Pancreas (tissue), 10 donors: ENCODE data around the gene UBASH3A. TPM values are rescaled to one million over a fixed set of nuclear protein-coding genes. Genes with fewer than 3 reads are reported as not detected.

Source experiments
- ATAC-seq, 4 donors: fragments of 200-7000 bp; cut with Tn5 transposase; one replicate each; pipeline versions ENCODE4 v1.8.0 to v1.9.1; 2020; ENCODE audit warnings: mild to moderate bottlenecking in 4 of 4, moderate library complexity in 4 of 4
- DNase-seq, 6 donors: peaks; one replicate each; pipeline ENCODE4 v3.0.0-alpha.2; 2020
- FAIRE-seq: peaks from 2 replicates; lab custom pipeline; 2012; peaks lifted over from hg19 to GRCh38; lab: Jason Lieb, UNC
- H3K27ac ChIP-seq, 4 donors: fragments of 200-600 bp; sonication (generic); 1 replicate in 3 of 4; 2 replicates in 1 of 4; pipeline versions ENCODE4 v1.5.0 to v1.8.0; 2020
- H3K27me3 ChIP-seq, 4 donors: fragments of 200-600 bp; one replicate each; pipeline ENCODE4 v1.8.0; 2021
- H3K36me3 ChIP-seq, 3 donors: fragments of 200-600 bp; sonication (generic) in 1 of 3; one replicate each; pipeline versions ENCODE4 v1.5.0 to v1.8.0; 2020 to 2021
- H3K4me1 ChIP-seq, 3 donors: fragments of 200-600 bp; one replicate each; pipeline ENCODE4 v1.8.0; 2021
- H3K4me3 ChIP-seq, 4 donors: fragments of 200-600 bp; sonication (generic) in 2 of 4; one replicate each; pipeline versions ENCODE4 v1.5.0 to v1.8.0; 2020 to 2021
- H3K9me3 ChIP-seq, 4 donors: fragments of 200-600 bp; one replicate each; pipeline ENCODE4 v1.8.0; 2021
- WGBS, 2 donors: extraction: QIAGEN DNeasy Blood & Tissue Kit; methylation state at CpG; one replicate each; pipeline ENCODE4 v1.1.7; 2013; 5-methylcytosine and 5-hydroxymethylcytosine counted together
- intact Hi-C, 3 donors: fragments of 100-400 bp; cut with DNase I; formaldehyde crosslinking; loops; one replicate each; pipeline versions ENCODE4 v1.11.1 to v1.14.2; 2022
- polyA plus RNA-seq, 2 donors: library from polyadenylated mRNA; stranded (reverse); fragments of 200-250 nt; gene quantifications; one replicate each; pipeline ENCODE4 v1.2.3, GENCODE V29; 2013
- total RNA-seq, 6 donors: library from RNA; stranded (reverse); fragmentation: NEBNext Ultra II Directional in 4 of 6; extraction: Animal tissue kit (Norgen Biotek cat#: 25700) in 4 of 6; gene quantifications; one replicate each; pipeline versions ENCODE4 v1.2.1 to v1.2.4, GENCODE V29; 2021 to 2023
- TF ChIP-seq, protein P1 (sequence below), 4 donors: fragments of 200-600 bp; sonication (generic) in 3 of 4; IDR thresholded peaks; one replicate each; pipeline versions ENCODE4 v1.5.0 to v1.8.0; 2021; ENCODE audit warnings: antibody characterized with exemption in 4 of 4
- donor health status: healthy with polysubstance abuse.
- donor health status: DM: no; HTN: no; CAD: no; lungs with moderate emphysema.
- donor health status: DM: no; HTN: no; CAD: no.
- donor health status: control.
- donor health status: control.
- donor health status: Bipolar disorder and iron deficiency.
- donor health status: DM: yes; HTN: yes; CAD: no.
- donor health status: DM: no; HTN: no; CAD: no.
- donor health status: DM: no; HTN: no; CAD: no.
- donor health status: DM: yes; HTN: yes; CAD: no.

Gene UBASH3A
- total and polyA plus RNA-seq, 8 donors, result 0.15 to 0.40 (median 0.32) TPM; not detected in 1

DNA sequence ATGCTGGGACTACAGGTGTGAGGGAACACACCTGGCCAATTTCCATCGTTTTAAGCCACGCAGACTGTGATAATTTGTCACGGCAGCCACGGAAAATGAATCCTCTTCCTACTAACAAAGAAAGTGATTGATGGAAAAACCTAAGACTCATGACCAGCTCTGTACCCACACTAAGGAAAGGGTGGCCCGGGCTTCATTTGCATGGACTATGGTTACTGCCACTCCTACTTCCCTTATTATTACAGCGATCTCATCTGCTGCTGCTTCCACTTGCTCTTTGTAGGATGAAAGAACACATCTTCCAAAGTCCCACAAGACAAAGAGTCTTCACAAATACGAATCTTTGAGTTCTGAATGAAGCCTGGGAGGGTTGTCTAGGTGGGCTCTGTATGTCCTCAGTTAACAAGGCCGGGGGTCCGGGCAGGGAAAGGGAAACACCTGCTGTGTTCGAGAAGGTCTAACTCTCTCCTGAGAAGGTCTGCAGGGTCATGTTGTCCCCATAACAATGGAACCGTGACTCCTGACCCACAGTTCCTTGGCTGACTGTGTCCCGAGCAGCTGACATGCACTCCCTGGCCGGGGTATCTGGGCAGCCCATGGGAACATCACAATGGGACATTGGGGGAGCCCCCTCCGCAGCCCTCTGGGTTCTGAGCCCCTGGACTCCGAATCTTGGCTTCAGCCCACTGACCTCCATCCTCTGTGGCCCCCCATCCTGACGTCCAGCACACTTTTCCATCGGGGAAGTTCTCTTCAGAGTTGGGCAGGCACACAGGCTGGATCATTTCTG, 24.1 kb upstream of the UBASH3A start:
- peak in 1 of 6 donors; percentile 51 for DNase-seq
- no peaks in the 10 kb centered on the region for H3K4me1 ChIP-seq
- intact Hi-C loops, result loop anchor here in 1 of 3 donors (10.0 kb wide), 1 partner anchor 55 kb away; no protein-coding TSS in a partner anchor

DNA sequence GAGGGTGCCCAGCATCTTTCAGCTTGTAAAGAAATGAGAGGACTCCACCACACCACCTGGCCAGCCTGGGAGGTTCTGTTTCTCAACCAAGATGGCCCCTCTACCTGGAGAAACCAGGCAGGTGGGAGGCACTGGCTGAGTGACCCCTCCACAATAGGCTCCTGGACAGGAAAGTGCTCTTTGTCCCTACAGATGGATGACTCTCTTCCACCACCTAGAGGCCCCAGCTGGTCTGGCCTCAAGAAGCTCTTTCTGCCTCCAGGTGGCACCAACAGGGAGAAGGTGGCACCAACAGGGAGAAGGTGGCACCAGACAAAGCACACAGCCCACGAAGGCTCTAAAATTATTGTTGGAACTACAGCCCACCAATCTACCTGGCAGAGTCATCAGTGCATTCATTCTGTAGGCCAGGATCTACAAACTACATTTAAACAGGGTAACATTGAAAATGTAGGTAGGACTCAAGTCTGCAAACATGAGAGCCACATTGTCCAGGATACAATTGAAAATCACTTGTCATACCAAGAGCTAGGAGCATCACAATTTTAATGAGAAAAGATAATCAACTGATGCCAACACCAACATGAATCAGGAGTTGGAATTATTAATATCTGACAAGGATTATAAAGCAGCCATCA, 22.2 kb upstream of the UBASH3A start:
- peak; percentile 78 to 94 (median 88) for ATAC-seq
- intact Hi-C loops, result loop anchor here in 1 of 3 donors (10.0 kb wide), 1 partner anchor 57 kb away; no protein-coding TSS in a partner anchor
- no peak overlapping the region for H3K27ac ChIP-seq

More for the DNA sequence above, 24.1 kb upstream of the UBASH3A start:
- ATAC-seq, result no peak
- no peak for FAIRE-seq
- no peak overlapping the region for H3K4me3 ChIP-seq
- no peaks in the 10 kb centered on the region for H3K36me3 ChIP-seq
- TF ChIP-seq, protein P1, sequence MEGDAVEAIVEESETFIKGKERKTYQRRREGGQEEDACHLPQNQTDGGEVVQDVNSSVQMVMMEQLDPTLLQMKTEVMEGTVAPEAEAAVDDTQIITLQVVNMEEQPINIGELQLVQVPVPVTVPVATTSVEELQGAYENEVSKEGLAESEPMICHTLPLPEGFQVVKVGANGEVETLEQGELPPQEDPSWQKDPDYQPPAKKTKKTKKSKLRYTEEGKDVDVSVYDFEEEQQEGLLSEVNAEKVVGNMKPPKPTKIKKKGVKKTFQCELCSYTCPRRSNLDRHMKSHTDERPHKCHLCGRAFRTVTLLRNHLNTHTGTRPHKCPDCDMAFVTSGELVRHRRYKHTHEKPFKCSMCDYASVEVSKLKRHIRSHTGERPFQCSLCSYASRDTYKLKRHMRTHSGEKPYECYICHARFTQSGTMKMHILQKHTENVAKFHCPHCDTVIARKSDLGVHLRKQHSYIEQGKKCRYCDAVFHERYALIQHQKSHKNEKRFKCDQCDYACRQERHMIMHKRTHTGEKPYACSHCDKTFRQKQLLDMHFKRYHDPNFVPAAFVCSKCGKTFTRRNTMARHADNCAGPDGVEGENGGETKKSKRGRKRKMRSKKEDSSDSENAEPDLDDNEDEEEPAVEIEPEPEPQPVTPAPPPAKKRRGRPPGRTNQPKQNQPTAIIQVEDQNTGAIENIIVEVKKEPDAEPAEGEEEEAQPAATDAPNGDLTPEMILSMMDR (IDR thresholded peaks at IDR 0.05), result no peak
- H3K27ac ChIP-seq, result no peak overlapping the region
- H3K27me3 ChIP-seq, result no peaks in the 10 kb centered on the region
- H3K9me3 ChIP-seq, result no peaks in the 10 kb centered on the region
- 70 to 85% methylated on average over 17 of the region's 17 CpGs for WGBS, 2 donors

DNA sequence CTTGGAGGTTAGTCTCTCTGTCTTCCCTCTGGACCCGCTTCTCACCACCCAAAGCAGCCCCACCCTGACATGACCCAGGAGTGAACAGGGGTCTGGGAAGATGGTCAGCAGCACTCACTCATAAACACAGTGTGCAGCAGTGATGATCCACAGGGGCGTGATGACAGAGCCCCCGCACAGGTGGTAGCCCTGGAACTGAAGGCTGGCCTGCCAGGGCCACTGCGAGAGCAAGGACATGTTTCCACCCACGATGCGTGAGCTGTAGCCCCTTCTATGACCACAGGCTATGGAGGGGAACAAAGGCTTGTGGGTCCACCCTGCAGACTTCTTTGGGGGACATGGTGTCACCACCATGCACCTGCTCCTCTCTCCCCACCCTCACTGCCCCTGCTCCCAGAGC, 20.8 kb upstream of the UBASH3A start:
- Histone ChIP-seq H3K27ac (no peak overlapping the region), H3K4me1 (no peaks in the 10 kb centered on the region), H3K36me3 (no peaks in the 10 kb centered on the region), H3K9me3 (no peaks in the 10 kb centered on the region), H3K4me3 (no peak overlapping the region), H3K27me3 (no peaks in the 10 kb centered on the region)
- TF ChIP-seq, protein P1 (IDR thresholded peaks at IDR 0.05), result no peak
- peak in 1 of 6 donors; percentile 8 for DNase-seq
- WGBS, 2 donors, result 74 to 93% methylated on average over 6 of the region's 6 CpGs
- intact Hi-C loops, result loop anchor here in 1 of 3 donors (10.0 kb wide), 1 partner anchor 58 kb away; no protein-coding TSS in a partner anchor
- FAIRE-seq, result no peak
- ATAC-seq, result no peak

More for the DNA sequence above, 22.2 kb upstream of the UBASH3A start:
- TF ChIP-seq, protein P1 (IDR thresholded peaks at IDR 0.05), result peak; percentile 60 to 74 (median 64)
- no peaks in the 10 kb centered on the region for H3K9me3 ChIP-seq
- DNase-seq, result peak in 5 of 6 donors; percentile 56 to 78 (median 69)
- H3K4me3 ChIP-seq, result no peak overlapping the region
- no peaks in the 10 kb centered on the region for H3K36me3 ChIP-seq
- no peak for FAIRE-seq
- no peaks in the 10 kb centered on the region for H3K4me1 ChIP-seq
- 22 to 25% methylated on average over 1 of the region's 1 CpG for WGBS, 2 donors
- H3K27me3 ChIP-seq, result no peaks in the 10 kb centered on the region

DNA sequence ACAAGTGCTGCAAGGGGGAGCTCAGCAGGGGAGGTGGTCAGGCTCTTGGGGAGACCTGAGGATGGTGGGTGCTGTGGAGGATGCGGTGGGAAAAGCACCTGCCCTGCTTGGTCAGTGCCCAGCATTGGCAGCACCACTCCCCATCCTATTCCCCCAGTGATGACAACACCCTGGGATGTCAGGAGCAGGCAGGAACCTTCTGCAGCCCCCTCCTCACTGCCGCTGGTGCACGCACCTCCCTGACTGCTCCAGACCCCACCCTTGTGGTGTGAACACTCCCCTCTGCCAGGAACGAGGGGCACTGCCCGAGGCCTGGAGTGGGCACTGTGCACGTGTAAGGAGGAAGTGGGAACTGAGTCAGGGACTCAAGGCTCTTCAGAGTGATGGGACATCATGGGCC, 20.4 kb upstream of the UBASH3A start:
- H3K27me3 ChIP-seq, result no peaks in the 10 kb centered on the region
- no peaks in the 10 kb centered on the region for H3K4me1 ChIP-seq
- no peak for FAIRE-seq
- intact Hi-C loops, result loop anchor here in 1 of 3 donors (10.0 kb wide), 1 partner anchor 59 kb away; no protein-coding TSS in a partner anchor
- DNase-seq, result no peak
- H3K27ac ChIP-seq, result no peak overlapping the region
- H3K36me3 ChIP-seq, result no peaks in the 10 kb centered on the region
- H3K4me3 ChIP-seq, result no peak overlapping the region
- H3K9me3 ChIP-seq, result no peaks in the 10 kb centered on the region
- 67 to 83% methylated on average over 6 of the region's 6 CpGs for WGBS, 2 donors
- ATAC-seq, result no peak
- TF ChIP-seq, protein P1 (IDR thresholded peaks at IDR 0.05), result no peak
